BJ (cell line): ENCODE results near the gene LRIG1. TPM values are rescaled to one million over a fixed set of nuclear protein-coding genes. Genes with fewer than 3 reads are reported as not detected.

Experiments
- CTCF ChIA-PET: fragments of 350-600 bp; formaldehyde crosslinking; extraction: SDS; loops from one replicate; lab custom pipeline; 2021; ENCODE audit warnings: antibody characterized with exemption, inconsistent platforms; lab: Yijun Ruan, JAX
- POLR2A ChIA-PET: fragments of 300-600 bp; sonication (Branson Sonifier 250); formaldehyde crosslinking; extraction: SDS; loops from one replicate; lab custom pipeline; 2021; ENCODE audit warnings: antibody characterized with exemption; lab: Charles Lee
- DNase-seq: peaks from one replicate; pipeline ENCODE4 v3.0.0-alpha.2; 2011; ENCODE audit warnings: low read depth
- H3K27me3 ChIP-seq: 2 replicates; pipeline ENCODE4 v1.6.0; 2011; ENCODE audit warnings: low read length; ENCODE audit not compliant: control insufficient read depth, insufficient read depth
- H3K36me3 ChIP-seq: 2 replicates; pipeline ENCODE4 v1.5.1; 2011; ENCODE audit warnings: low read length; ENCODE audit not compliant: control insufficient read depth, insufficient read depth
- H3K4me3 ChIP-seq: 2 replicates; pipeline ENCODE4 v1.5.1; 2011; ENCODE audit warnings: low read depth, mild to moderate bottlenecking, control low read depth, low read length
- CTCF ChIP-seq: IDR thresholded peaks from 2 replicates; pipeline ENCODE4 v1.5.1; 2011; ENCODE audit warnings: low read depth, mild to moderate bottlenecking, control low read depth, inconsistent platforms, low read length, moderate library complexity; ENCODE audit not compliant: insufficient read depth
- polyA plus RNA-seq: library from polyadenylated mRNA; depleted of rRNA; stranded (reverse); fragments of >200 nt; gene quantifications from 2 replicates; pipeline ENCODE4 v1.2.3, GENCODE V29; 2011

The LRIG1 gene
- polyA plus RNA-seq, 1 experiment = 13.0 TPM

GRCh38 chr3:66497288-66497984 lies 3.4 kb downstream of the LRIG1 start:
- DNase-seq = no peak
- Histone ChIP-seq H3K36me3 (no peaks in the 10 kb centered on the region), H3K27me3 (no peaks in the 10 kb centered on the region; the same call in 1 of the 2 replicates), H3K4me3 (no peak overlapping the region)
- TF ChIP-seq CTCF = no peak
- ChIA-PET CTCF (interaction anchor here (0.8 kb wide), 1 partner anchor 11 kb away, joined by 3 read pairs; no protein-coding TSS in a partner anchor), POLR2A (no interaction called here)

GRCh38 chr3:66496746-66497145 lies 4.1 kb downstream of the LRIG1 start:
- Histone ChIP-seq H3K27me3 (no peaks in the 10 kb centered on the region; the same call in 1 of the 2 replicates), H3K4me3 (no peak overlapping the region), H3K36me3 (no peaks in the 10 kb centered on the region)
- POLR2A ChIA-PET = no interaction called here
- no peak for TF ChIP-seq CTCF
- CTCF ChIA-PET = interaction anchor here (0.8 kb wide), 1 partner anchor 10 kb away, joined by 3 read pairs; no protein-coding TSS in a partner anchor
- no peak for DNase-seq

GRCh38 chr3:66496301-66496700 lies 4.5 kb downstream of the LRIG1 start:
- no peak overlapping the region for H3K4me3 ChIP-seq
- H3K36me3 ChIP-seq = no peaks in the 10 kb centered on the region
- TF ChIP-seq CTCF = no peak
- no peak for DNase-seq
- POLR2A ChIA-PET = no interaction called here
- H3K27me3 ChIP-seq = no peaks in the 10 kb centered on the region; the same call in 1 of the 2 replicates
- CTCF ChIA-PET = interaction anchor here (1.6 kb wide), 1 partner anchor 13 kb away, joined by 3 read pairs; no protein-coding TSS in a partner anchor

GRCh38 chr3:66495668-66496045 lies 5.2 kb downstream of the LRIG1 start:
- no peak overlapping the region for H3K4me3 ChIP-seq
- ChIA-PET CTCF (interaction anchor here (1.5 to 1.6 kb wide), 2 partner anchors 13 to 15 kb away, joined by 3 read pairs; no protein-coding TSS in a partner anchor), POLR2A (no interaction called here)
- H3K27me3 ChIP-seq = no peaks in the 10 kb centered on the region; the same call in 1 of the 2 replicates
- DNase-seq = no peak
- no peaks in the 10 kb centered on the region for H3K36me3 ChIP-seq
- no peak for TF ChIP-seq CTCF

- no peaks in the 10 kb centered on the region for H3K36me3 ChIP-seq
- no peak for TF ChIP-seq CTCF
- no peak for DNase-seq
- ChIA-PET POLR2A (no interaction called here), CTCF (interaction anchor here (1.5 to 1.6 kb wide), 2 partner anchors 12 to 15 kb away, joined by 3 read pairs; no protein-coding TSS in a partner anchor)
- H3K27me3 ChIP-seq = no peaks in the 10 kb centered on the region; the same call in 1 of the 2 replicates
- H3K4me3 ChIP-seq = no peak overlapping the region
Observed at GRCh38 chr3:66494959-66495667, 5.7 kb downstream of the LRIG1 start.
